Measurements from ENCODE around the gene EMILIN3.

The EMILIN3 gene

DNA sequence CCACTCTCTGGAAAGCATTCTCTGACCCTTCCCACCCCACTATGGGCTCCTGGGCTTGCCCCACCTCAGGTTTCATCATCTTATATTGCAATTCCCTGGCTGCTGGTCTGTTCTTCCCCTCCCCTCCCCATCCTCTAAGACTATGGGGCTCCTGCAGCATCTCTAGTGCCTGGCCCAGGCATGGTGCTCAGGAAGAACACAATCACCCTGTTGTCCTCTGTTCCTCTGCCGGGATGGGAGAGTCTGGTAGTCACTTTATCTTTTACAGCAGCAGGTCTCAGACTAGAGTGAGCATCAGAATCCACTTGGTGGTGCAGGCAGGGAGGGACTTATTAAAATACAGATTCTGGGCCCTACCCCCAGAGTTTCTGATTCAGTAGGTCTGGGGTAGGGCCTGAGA is 31.0 kb downstream of the EMILIN3 start:
- H3K27ac ChIP-seq (replicated peaks): no peak overlapping the region
- peaks cover 6% of the 10 kb centered on the region for H3K27me3 ChIP-seq (ENCODE audit: insufficient read depth, poor library complexity, severe bottlenecking)
- DNase-seq (ENCODE audit: low read depth in 1 of 2, low spot score in 1 of 2): no peak
- no peak overlapping the region for H3K4me3 ChIP-seq (replicated peaks; ENCODE audit: insufficient read depth, low read length)
- TF ChIP-seq GABPA (IDR thresholded peaks at IDR 0.05; ENCODE audit: low read depth): no peak

DNA sequence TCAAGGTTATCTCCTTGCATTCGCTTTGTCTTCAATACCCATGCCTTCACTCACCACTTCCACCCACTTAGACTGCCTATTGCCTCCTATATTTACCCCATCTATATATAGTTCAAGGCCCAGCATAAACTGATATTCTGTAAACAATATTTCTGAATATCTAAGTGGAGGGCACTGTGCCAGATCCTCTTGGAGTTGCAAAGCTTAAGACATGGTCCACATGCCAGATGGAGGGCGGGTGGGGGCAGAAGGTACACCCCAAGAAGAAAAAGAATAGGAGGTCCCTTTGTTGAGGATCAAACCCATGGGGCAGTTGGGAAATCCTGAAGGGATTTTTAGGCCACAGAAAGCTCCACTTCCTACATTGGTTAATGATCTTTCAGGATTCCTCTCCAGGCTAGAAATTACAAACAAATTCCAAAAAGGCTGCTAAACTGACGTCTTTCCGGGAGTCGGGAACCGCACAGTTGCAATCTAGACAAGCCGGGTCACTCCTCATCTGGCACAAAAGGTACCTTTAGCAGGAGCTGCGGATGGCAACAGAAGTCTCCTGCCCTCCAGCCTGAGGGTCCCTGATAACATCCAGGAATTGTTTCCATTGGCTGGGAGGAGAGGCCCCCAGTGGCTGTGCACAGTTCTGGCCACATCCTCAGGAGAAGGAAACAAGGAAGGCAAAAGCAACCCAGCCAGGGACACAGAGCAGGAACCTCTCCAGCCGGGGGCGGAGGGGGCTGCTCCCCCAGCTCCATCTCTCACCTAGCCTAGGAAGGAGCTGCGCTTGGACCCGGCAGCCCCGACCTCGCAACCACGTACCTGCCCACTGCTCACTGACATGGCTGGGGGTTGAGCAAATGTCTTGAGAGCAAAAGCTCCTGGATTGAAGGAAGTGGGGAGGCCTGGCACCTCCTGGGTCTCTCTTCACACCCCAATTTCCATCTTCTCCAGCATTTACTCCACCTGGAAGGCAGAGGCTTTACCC is 31.9 kb downstream of the EMILIN3 start:
- H3K27ac ChIP-seq (replicated peaks): no peak overlapping the region
- TF ChIP-seq SPI1 (IDR thresholded peaks at IDR 0.05; ENCODE audit: borderline replicate concordance, low read depth): no peak
- TF ChIP-seq, protein P1, sequence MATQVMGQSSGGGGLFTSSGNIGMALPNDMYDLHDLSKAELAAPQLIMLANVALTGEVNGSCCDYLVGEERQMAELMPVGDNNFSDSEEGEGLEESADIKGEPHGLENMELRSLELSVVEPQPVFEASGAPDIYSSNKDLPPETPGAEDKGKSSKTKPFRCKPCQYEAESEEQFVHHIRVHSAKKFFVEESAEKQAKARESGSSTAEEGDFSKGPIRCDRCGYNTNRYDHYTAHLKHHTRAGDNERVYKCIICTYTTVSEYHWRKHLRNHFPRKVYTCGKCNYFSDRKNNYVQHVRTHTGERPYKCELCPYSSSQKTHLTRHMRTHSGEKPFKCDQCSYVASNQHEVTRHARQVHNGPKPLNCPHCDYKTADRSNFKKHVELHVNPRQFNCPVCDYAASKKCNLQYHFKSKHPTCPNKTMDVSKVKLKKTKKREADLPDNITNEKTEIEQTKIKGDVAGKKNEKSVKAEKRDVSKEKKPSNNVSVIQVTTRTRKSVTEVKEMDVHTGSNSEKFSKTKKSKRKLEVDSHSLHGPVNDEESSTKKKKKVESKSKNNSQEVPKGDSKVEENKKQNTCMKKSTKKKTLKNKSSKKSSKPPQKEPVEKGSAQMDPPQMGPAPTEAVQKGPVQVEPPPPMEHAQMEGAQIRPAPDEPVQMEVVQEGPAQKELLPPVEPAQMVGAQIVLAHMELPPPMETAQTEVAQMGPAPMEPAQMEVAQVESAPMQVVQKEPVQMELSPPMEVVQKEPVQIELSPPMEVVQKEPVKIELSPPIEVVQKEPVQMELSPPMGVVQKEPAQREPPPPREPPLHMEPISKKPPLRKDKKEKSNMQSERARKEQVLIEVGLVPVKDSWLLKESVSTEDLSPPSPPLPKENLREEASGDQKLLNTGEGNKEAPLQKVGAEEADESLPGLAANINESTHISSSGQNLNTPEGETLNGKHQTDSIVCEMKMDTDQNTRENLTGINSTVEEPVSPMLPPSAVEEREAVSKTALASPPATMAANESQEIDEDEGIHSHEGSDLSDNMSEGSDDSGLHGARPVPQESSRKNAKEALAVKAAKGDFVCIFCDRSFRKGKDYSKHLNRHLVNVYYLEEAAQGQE (IDR thresholded peaks at IDR 0.05; ENCODE audit: insufficient replicate concordance, low read depth): no peak
- no peak overlapping the region for H3K4me3 ChIP-seq (replicated peaks; ENCODE audit: insufficient read depth, low read length)
- peaks cover 6% of the 10 kb centered on the region for H3K27me3 ChIP-seq (ENCODE audit: insufficient read depth, poor library complexity, severe bottlenecking)
- DNase-seq (ENCODE audit: low read depth in 1 of 2, low spot score in 1 of 2): no peak

DNA sequence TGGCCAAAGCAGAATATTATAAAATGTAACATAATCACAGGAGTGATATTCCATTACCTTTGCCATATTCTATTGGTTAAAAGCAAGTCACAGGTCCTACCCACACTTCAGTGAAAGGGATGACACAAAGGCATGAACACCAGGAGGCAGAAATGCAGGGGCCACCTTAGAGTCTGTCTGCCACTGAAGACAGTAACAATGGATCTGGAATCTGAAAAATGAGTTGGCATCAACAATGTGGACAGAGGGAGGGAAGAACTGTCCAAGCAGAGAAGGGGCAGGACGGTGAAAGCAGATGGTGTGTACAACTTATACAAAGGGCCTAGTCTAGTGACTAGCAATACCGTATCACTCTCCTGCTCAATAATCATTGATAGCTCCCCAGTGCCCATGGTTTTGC is 32.6 kb downstream of the EMILIN3 start:
- Histone ChIP-seq H3K4me3 (replicated peaks; ENCODE audit: insufficient read depth, low read length) (no peak overlapping the region), H3K27ac (replicated peaks) (no peak overlapping the region), H3K27me3 (ENCODE audit: insufficient read depth, poor library complexity, severe bottlenecking) (peaks cover 2% of the 10 kb centered on the region)
- DNase-seq (ENCODE audit: low read depth in 1 of 2, low spot score in 1 of 2): no peak
- no peak for TF ChIP-seq SPI1 (IDR thresholded peaks at IDR 0.05; ENCODE audit: borderline replicate concordance, low read depth)
- TF ChIP-seq, protein P2, sequence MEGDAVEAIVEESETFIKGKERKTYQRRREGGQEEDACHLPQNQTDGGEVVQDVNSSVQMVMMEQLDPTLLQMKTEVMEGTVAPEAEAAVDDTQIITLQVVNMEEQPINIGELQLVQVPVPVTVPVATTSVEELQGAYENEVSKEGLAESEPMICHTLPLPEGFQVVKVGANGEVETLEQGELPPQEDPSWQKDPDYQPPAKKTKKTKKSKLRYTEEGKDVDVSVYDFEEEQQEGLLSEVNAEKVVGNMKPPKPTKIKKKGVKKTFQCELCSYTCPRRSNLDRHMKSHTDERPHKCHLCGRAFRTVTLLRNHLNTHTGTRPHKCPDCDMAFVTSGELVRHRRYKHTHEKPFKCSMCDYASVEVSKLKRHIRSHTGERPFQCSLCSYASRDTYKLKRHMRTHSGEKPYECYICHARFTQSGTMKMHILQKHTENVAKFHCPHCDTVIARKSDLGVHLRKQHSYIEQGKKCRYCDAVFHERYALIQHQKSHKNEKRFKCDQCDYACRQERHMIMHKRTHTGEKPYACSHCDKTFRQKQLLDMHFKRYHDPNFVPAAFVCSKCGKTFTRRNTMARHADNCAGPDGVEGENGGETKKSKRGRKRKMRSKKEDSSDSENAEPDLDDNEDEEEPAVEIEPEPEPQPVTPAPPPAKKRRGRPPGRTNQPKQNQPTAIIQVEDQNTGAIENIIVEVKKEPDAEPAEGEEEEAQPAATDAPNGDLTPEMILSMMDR (IDR thresholded peaks at IDR 0.05; ENCODE audit: insufficient read depth, low read length): no peak
- no peak for TF ChIP-seq GABPA (IDR thresholded peaks at IDR 0.05; ENCODE audit: low read depth)
- no peak for TF ChIP-seq POLR2AphosphoS5 (IDR thresholded peaks at IDR 0.05; ENCODE audit: low read depth)
- TF ChIP-seq, protein P1 (IDR thresholded peaks at IDR 0.05; ENCODE audit: insufficient replicate concordance, low read depth): no peak

DNA sequence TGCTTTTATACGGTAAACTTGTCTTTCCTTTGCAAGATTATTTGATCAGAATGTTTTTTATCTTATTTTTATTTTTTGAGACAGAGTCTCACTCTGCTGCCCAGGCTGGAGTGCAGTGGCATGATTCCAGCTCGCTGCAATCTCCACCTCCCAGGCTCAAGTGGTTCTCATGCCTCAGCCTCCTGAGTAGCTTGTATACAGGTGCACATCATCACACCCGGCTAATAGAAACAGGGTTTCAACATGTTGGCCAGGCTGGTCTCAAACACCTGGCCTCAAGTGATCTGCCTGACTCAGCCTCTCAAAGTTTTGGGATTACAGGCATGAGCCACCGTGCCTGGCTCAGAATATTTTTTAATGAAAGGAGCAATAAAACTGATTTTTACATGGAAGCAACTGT is 34.9 kb downstream of the EMILIN3 start:
- TF ChIP-seq SPI1 (IDR thresholded peaks at IDR 0.05; ENCODE audit: borderline replicate concordance, low read depth): no peak
- TF ChIP-seq, protein P1 (IDR thresholded peaks at IDR 0.05; ENCODE audit: insufficient replicate concordance, low read depth): no peak
- TF ChIP-seq POLR2AphosphoS5 (IDR thresholded peaks at IDR 0.05; ENCODE audit: low read depth): no peak
- TF ChIP-seq, protein P2 (IDR thresholded peaks at IDR 0.05; ENCODE audit: insufficient read depth, low read length): no peak
- TF ChIP-seq GABPA (IDR thresholded peaks at IDR 0.05; ENCODE audit: low read depth): no peak
- no peak for DNase-seq (ENCODE audit: low read depth in 1 of 2, low spot score in 1 of 2)
- Histone ChIP-seq H3K4me3 (replicated peaks; ENCODE audit: insufficient read depth, low read length) (no peak overlapping the region), H3K27ac (replicated peaks) (no peak overlapping the region), H3K27me3 (ENCODE audit: insufficient read depth, poor library complexity, severe bottlenecking) (peaks cover 2% of the 10 kb centered on the region)
